Fibroblast of villous mesenchyme (primary cell): Measurements from ENCODE around the gene PCDHAC2. TPM values are rescaled to one million over a fixed set of nuclear protein-coding genes. Genes with fewer than 3 reads are reported as not detected.

Source experiments
- DNase-seq: peaks from one replicate; pipeline ENCODE4 v3.0.0-alpha.2; 2010; ENCODE audit warnings: low read depth
- H3K4me3 ChIP-seq: 2 replicates; pipeline ENCODE4 v1.5.1; 2011; ENCODE audit warnings: low read depth, mild to moderate bottlenecking, low read length
- total RNA-seq: library from RNA; depleted of rRNA; stranded (reverse); fragments of >200 nt; gene quantifications from 2 replicates; pipeline ENCODE4 v1.2.3, GENCODE V29; 2012
- TF ChIP-seq, protein P1 (sequence below): IDR thresholded peaks from 2 replicates; pipeline ENCODE4 v1.5.1; 2012; ENCODE audit warnings: low read depth, mild to moderate bottlenecking, low read length; ENCODE audit not compliant: insufficient read depth

PCDHAC2 gene
- total RNA-seq, 1 donor: under 0.01 TPM

DNA sequence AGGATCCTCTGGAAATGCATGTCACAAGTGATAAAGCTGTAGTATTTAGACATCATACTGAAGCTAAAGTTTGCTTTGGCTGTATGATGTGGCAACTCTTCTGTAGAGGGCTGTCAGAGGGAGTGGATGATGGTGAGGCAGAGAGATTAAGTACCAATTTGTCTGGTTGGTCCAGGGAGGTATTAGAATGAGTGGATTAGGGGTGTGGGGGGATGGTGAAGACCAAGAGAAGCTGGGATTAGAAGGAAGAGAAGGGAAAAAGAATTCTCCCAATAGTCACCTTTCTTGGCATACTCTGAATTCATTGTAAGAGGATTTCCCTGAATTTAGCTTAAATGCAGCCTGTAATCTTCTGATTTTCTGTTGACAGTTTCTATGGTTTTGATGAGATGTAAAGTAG is 3.6 kb downstream of the PCDHAC2 start:
- no peak for DNase-seq
- TF ChIP-seq, protein P1, sequence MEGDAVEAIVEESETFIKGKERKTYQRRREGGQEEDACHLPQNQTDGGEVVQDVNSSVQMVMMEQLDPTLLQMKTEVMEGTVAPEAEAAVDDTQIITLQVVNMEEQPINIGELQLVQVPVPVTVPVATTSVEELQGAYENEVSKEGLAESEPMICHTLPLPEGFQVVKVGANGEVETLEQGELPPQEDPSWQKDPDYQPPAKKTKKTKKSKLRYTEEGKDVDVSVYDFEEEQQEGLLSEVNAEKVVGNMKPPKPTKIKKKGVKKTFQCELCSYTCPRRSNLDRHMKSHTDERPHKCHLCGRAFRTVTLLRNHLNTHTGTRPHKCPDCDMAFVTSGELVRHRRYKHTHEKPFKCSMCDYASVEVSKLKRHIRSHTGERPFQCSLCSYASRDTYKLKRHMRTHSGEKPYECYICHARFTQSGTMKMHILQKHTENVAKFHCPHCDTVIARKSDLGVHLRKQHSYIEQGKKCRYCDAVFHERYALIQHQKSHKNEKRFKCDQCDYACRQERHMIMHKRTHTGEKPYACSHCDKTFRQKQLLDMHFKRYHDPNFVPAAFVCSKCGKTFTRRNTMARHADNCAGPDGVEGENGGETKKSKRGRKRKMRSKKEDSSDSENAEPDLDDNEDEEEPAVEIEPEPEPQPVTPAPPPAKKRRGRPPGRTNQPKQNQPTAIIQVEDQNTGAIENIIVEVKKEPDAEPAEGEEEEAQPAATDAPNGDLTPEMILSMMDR: no peak

DNA sequence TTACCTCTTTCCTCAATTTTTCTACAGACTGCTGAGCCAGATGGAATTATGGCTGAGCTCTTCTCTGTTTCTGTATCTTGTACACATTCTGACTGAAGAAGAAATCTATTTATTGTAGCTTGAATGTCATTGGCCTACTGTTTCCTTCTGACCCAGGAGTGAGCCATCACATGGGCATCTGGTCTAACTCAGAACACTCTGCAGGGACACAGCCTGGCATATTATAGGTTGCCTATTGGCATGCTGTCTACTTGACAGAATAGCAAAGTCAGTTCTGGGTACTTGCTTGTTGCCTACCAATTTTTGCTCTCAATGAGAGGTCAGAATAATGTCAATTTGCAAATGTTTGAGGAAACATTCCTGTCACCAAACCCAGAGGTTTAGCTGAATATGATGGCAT is 7.3 kb downstream of the PCDHAC2 start:
- DNase-seq: no peak
- TF ChIP-seq, protein P1: no peak
- no peak overlapping the region for H3K4me3 ChIP-seq

More for the DNA sequence above, 3.6 kb downstream of the PCDHAC2 start:
- H3K4me3 ChIP-seq: no peak overlapping the region

GRCh38 chr5:140977003-140977402 is 10.7 kb downstream of the PCDHAC2 start:
- DNase-seq: no peak
- H3K4me3 ChIP-seq: no peak overlapping the region
- TF ChIP-seq, protein P1: no peak

DNA sequence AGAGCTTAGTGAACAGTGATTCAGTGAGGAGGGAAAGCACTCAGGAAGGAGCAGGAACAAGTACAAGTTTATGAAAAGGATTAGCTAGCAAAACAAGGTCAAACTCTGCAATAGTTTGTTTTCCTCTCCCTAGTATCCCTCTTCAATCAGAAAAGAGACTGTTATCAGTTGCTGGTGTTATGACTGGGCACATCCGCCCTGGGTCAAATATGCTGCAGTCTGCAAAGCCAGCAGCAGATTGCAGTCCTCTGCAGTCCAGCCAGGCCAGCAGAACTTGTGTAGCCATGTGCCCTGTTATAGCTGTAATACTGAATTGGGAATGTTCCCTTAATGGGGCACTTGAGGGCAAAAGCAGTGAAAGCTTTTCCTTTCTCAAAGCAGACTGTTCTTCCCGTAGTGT is 12.0 kb downstream of the PCDHAC2 start:
- TF ChIP-seq, protein P1: no peak
- DNase-seq: no peak
- H3K4me3 ChIP-seq: no peak overlapping the region

GRCh38 chr5:140978983-140979382 is 12.7 kb downstream of the PCDHAC2 start:
- no peak overlapping the region for H3K4me3 ChIP-seq
- DNase-seq: no peak
- TF ChIP-seq, protein P1: no peak

- no peak for DNase-seq
- no peak overlapping the region for H3K4me3 ChIP-seq
- TF ChIP-seq, protein P1: no peak
Observed at GRCh38 chr5:140982083-140982716, 15.9 kb downstream of the PCDHAC2 start.

GRCh38 chr5:140986117-140986521 is 19.8 kb downstream of the PCDHAC2 start:
- TF ChIP-seq, protein P1: no peak
- no peak for DNase-seq
- H3K4me3 ChIP-seq: no peak overlapping the region
